ENCODE data around the gene CKMT2.

- TF ChIP-seq POLR2A (IDR thresholded peaks at IDR 0.05) (no peak), CTCF (IDR thresholded peaks at IDR 0.05) (no peak)
Observed at GRCh38 chr5:81209869-81210493, 23.1 kb upstream of the CKMT2 start.

Measured in breast epithelium (tissue), 3 donors.